ENCODE results near the gene FARS2. TPM values are rescaled to one million over a fixed set of nuclear protein-coding genes. Genes with fewer than 3 reads are reported as not detected.

FARS2 gene
- total RNA-seq, 3 donors from 2014 or later, result 12.0 to 29.6 (median 24.3) TPM

GRCh38 chr6:5531853-5532375, 270.6 kb downstream of the FARS2 start:
- no peak for DNase-seq (ENCODE audit: low spot score in 2 of 2)
- no peaks in the 10 kb centered on the region for H3K9me3 ChIP-seq
- intact Hi-C loops (cut with DNase I; ENCODE audit: low total_unique reads), result no loop called here

GRCh38 chr6:5532941-5533340, 271.6 kb downstream of the FARS2 start:
- Histone ChIP-seq H3K9me3 (no peaks in the 10 kb centered on the region), H3K4me3 (no peak overlapping the region), H3K27me3 (no peaks in the 10 kb centered on the region), H3K27ac (no peak overlapping the region), H3K36me3 (peaks cover 6% of the 10 kb centered on the region), H3K4me1 (no peaks in the 10 kb centered on the region)
- TF ChIP-seq POLR2AphosphoS5 (IDR thresholded peaks at IDR 0.05) (no peak), POLR2A (IDR thresholded peaks at IDR 0.05) (no peak)
- TF ChIP-seq, protein P1, sequence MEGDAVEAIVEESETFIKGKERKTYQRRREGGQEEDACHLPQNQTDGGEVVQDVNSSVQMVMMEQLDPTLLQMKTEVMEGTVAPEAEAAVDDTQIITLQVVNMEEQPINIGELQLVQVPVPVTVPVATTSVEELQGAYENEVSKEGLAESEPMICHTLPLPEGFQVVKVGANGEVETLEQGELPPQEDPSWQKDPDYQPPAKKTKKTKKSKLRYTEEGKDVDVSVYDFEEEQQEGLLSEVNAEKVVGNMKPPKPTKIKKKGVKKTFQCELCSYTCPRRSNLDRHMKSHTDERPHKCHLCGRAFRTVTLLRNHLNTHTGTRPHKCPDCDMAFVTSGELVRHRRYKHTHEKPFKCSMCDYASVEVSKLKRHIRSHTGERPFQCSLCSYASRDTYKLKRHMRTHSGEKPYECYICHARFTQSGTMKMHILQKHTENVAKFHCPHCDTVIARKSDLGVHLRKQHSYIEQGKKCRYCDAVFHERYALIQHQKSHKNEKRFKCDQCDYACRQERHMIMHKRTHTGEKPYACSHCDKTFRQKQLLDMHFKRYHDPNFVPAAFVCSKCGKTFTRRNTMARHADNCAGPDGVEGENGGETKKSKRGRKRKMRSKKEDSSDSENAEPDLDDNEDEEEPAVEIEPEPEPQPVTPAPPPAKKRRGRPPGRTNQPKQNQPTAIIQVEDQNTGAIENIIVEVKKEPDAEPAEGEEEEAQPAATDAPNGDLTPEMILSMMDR (IDR thresholded peaks at IDR 0.05), result no peak
- intact Hi-C loops (cut with DNase I; ENCODE audit: low total_unique reads), result no loop called here
- no peak for DNase-seq (ENCODE audit: low spot score in 2 of 2)

More at GRCh38 chr6:5531853-5532375, 270.6 kb downstream of the FARS2 start:
- Histone ChIP-seq H3K36me3 (peaks cover 6% of the 10 kb centered on the region), H3K27me3 (no peaks in the 10 kb centered on the region), H3K27ac (no peak overlapping the region), H3K4me3 (no peak overlapping the region), H3K4me1 (no peaks in the 10 kb centered on the region)
- TF ChIP-seq, protein P1 (IDR thresholded peaks at IDR 0.05), result no peak
- TF ChIP-seq POLR2AphosphoS5 (IDR thresholded peaks at IDR 0.05) (no peak), POLR2A (IDR thresholded peaks at IDR 0.05) (no peak)

GRCh38 chr6:5534643-5535042, 273.3 kb downstream of the FARS2 start:
- intact Hi-C loops (cut with DNase I; ENCODE audit: low total_unique reads), result no loop called here
- no peaks in the 10 kb centered on the region for H3K9me3 ChIP-seq
- peaks cover 6% of the 10 kb centered on the region for H3K36me3 ChIP-seq
- H3K27me3 ChIP-seq, result no peaks in the 10 kb centered on the region
- H3K4me1 ChIP-seq, result no peaks in the 10 kb centered on the region
- no peak overlapping the region for H3K4me3 ChIP-seq
- TF ChIP-seq POLR2A (IDR thresholded peaks at IDR 0.05) (no peak), POLR2AphosphoS5 (IDR thresholded peaks at IDR 0.05) (no peak)
- TF ChIP-seq, protein P1 (IDR thresholded peaks at IDR 0.05), result no peak
- DNase-seq (ENCODE audit: low spot score in 2 of 2), result no peak
- no peak overlapping the region for H3K27ac ChIP-seq

DNA sequence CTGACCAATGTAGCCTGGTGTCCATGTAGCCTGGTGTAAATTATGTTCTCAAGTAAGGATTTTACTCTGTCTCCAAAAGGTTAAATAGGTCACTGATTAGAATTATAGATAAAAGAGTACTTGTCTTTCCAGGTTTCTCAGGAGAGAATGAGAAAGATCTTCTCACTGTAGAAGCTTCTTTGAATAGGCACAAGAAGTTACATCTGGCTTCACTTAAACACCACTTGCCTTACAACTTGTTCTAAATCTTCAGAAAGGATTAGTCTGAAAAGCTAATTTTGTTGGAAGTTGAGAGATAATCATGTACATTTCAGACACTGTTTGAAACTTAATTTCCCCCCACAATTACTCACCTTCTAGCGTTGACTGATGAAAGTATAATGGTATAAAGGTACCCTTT, 275.3 kb downstream of the FARS2 start:
- no peak overlapping the region for H3K27ac ChIP-seq
- no peak for DNase-seq (ENCODE audit: low spot score in 2 of 2)
- peaks cover 6% of the 10 kb centered on the region for H3K36me3 ChIP-seq
- intact Hi-C loops (cut with DNase I; ENCODE audit: low total_unique reads), result no loop called here
- H3K27me3 ChIP-seq, result no peaks in the 10 kb centered on the region
- TF ChIP-seq POLR2AphosphoS5 (IDR thresholded peaks at IDR 0.05), result no peak
- TF ChIP-seq, protein P1 (IDR thresholded peaks at IDR 0.05), result no peak
- no peak for TF ChIP-seq POLR2A (IDR thresholded peaks at IDR 0.05)
- H3K4me3 ChIP-seq, result no peak overlapping the region
- H3K9me3 ChIP-seq, result no peaks in the 10 kb centered on the region
- no peaks in the 10 kb centered on the region for H3K4me1 ChIP-seq

- H3K27ac ChIP-seq, result no peak overlapping the region
- no peaks in the 10 kb centered on the region for H3K9me3 ChIP-seq
- H3K4me1 ChIP-seq, result no peaks in the 10 kb centered on the region
- peaks cover 6% of the 10 kb centered on the region for H3K36me3 ChIP-seq
- intact Hi-C loops (cut with DNase I; ENCODE audit: low total_unique reads), result no loop called here
- no peak overlapping the region for H3K4me3 ChIP-seq
- H3K27me3 ChIP-seq, result no peaks in the 10 kb centered on the region
- TF ChIP-seq POLR2A (IDR thresholded peaks at IDR 0.05), result no peak
- no peak for TF ChIP-seq POLR2AphosphoS5 (IDR thresholded peaks at IDR 0.05)
- TF ChIP-seq, protein P1 (IDR thresholded peaks at IDR 0.05), result no peak
- DNase-seq (ENCODE audit: low spot score in 2 of 2), result no peak
These were observed 275.8 kb downstream of the FARS2 start for GRCh38 chr6:5537132-5537531.
